Calu3 (cell line): ENCODE results near the gene ING1. TPM values are rescaled to one million over a fixed set of nuclear protein-coding genes. Genes with fewer than 3 reads are reported as not detected.

Experiments used
- BruUV-seq: library from RNA; stranded (reverse); fragments of 400-500 nt; replicated peaks from 2 replicates; lab custom pipeline; 2021; lab: Mats Ljungman, UMichigan
- CTCF ChIA-PET: fragments of 300-600 bp; sonication (Branson Sonifier 250); formaldehyde crosslinking; loops from one replicate; lab custom pipeline; 2022; ENCODE audit warnings: antibody characterized with exemption; lab: Charles Lee
- DNase-seq: peaks from one replicate; pipeline ENCODE4 v3.0.0; 2022
- H3K27ac Mint-ChIP-seq: one replicate; pipeline ENCODE4 v1.8.0; 2022; ENCODE audit warnings: mixed read lengths; ENCODE audit not compliant: unreplicated experiment
- H3K27me3 Mint-ChIP-seq: one replicate; pipeline ENCODE4 v1.8.0; 2022; ENCODE audit warnings: mixed read lengths; ENCODE audit not compliant: unreplicated experiment
- H3K36me3 Mint-ChIP-seq: one replicate; pipeline ENCODE4 v1.8.0; 2022; ENCODE audit warnings: mild to moderate bottlenecking, moderate library complexity, mixed read lengths; ENCODE audit not compliant: insufficient read depth, unreplicated experiment
- H3K4me1 Mint-ChIP-seq: one replicate; pipeline ENCODE4 v1.8.0; 2022; ENCODE audit warnings: mild to moderate bottlenecking, low read depth, mixed read lengths; ENCODE audit not compliant: unreplicated experiment
- H3K4me3 Mint-ChIP-seq: one replicate; pipeline ENCODE4 v1.8.0; 2022; ENCODE audit warnings: mild to moderate bottlenecking, low read depth, moderate library complexity, mixed read lengths; ENCODE audit not compliant: unreplicated experiment
- H3K9me3 Mint-ChIP-seq: one replicate; pipeline ENCODE4 v1.8.0; 2022; ENCODE audit warnings: low read depth, mixed read lengths; ENCODE audit not compliant: unreplicated experiment
- CTCF ChIP-seq: fragments of 200-600 bp; IDR thresholded peaks from one replicate; pipeline ENCODE4 v1.8.0; 2022; ENCODE audit warnings: antibody characterized with exemption; ENCODE audit not compliant: unreplicated experiment
- intact Hi-C: fragments of 100-400 bp; cut with micrococcal nuclease; formaldehyde crosslinking; loops from one replicate; pipeline ENCODE4 v1.10.0; 2022; ENCODE audit not compliant: unreplicated experiment
- total RNA-seq: library from RNA; stranded (reverse); gene quantifications from 2 replicates; pipeline ENCODE4 v1.2.3, GENCODE V29; 2022

Gene ING1
- total RNA-seq, 1 experiment from 2014 or later = 8.4 TPM

- peak; percentile 64 for DNase-seq
- Mint-ChIP-seq H3K9me3 (no peaks in the 10 kb centered on the region), H3K4me3 (peak overlapping the region; percentile 90), H3K27me3 (no peaks in the 10 kb centered on the region), H3K36me3 (peaks cover 40% of the 10 kb centered on the region), H3K4me1 (no peaks in the 10 kb centered on the region), H3K27ac (peak overlapping the region; percentile 97)
- CTCF ChIA-PET = no interaction called here
- intact Hi-C loops = no loop called here
- no peak for TF ChIP-seq CTCF
- no TSS peak for BruUV-seq
These were observed 1.2 kb upstream of the ING1 start for GRCh38 chr13:110712081-110712848.

- DNase-seq = peak; percentile 91
- BruUV-seq = no TSS peak
- Mint-ChIP-seq H3K4me3 (peak overlapping the region; percentile 90), H3K36me3 (peaks cover 45% of the 10 kb centered on the region), H3K27ac (peak overlapping the region; percentile 97), H3K9me3 (no peaks in the 10 kb centered on the region), H3K27me3 (no peaks in the 10 kb centered on the region), H3K4me1 (no peaks in the 10 kb centered on the region)
- intact Hi-C loops = no loop called here
- CTCF ChIA-PET = no interaction called here
- TF ChIP-seq CTCF = no peak
These were observed 455 bp upstream of the ING1 start for GRCh38 chr13:110712849-110713641.

GRCh38 chr13:110713981-110714796, 689 bp downstream of the ING1 start:
- no peaks in the 10 kb centered on the region for H3K4me1 Mint-ChIP-seq
- no peak overlapping the region for H3K27ac Mint-ChIP-seq
- H3K27me3 Mint-ChIP-seq = no peaks in the 10 kb centered on the region
- peak overlapping the region; percentile 90 for H3K4me3 Mint-ChIP-seq
- CTCF ChIA-PET = no interaction called here
- no peak for TF ChIP-seq CTCF
- intact Hi-C loops = no loop called here
- peaks cover 45% of the 10 kb centered on the region for H3K36me3 Mint-ChIP-seq
- H3K9me3 Mint-ChIP-seq = no peaks in the 10 kb centered on the region
- BruUV-seq = no TSS peak
- no peak for DNase-seq

DNA sequence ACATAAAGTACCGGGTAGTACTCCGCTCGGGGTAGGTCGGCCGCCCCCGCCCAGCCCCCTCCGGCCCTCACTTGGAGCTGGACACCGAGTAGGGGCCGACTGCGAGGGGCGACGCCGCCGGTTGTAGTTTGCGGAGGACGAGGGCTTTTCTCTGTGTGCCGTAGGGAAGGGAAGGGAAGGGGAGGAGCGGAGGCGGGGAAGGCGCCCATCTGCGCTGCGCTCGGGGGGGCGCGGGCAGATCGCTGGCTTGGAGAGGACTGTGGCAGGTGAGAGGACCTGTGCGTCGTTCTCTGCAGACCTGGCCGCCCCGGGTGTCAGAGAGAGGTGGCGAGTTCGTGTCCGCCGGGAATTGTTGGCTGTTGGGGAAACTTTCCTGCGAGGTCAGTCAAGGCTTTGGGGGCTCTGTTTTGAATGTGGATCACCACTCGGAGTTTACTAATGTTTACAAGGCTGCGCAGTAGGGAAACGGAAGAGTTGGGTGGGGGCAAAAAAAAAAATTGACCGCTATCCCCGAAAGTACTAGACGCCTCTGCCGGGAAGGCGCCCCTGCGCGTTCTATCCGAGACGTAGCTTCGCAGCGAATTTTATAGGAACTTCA, 1.4 kb downstream of the ING1 start:
- DNase-seq = no peak
- CTCF ChIA-PET = no interaction called here
- intact Hi-C loops = loop anchor here (5.0 kb wide), 1 partner anchor 102 kb away; no protein-coding TSS in a partner anchor
- Mint-ChIP-seq H3K27me3 (no peaks in the 10 kb centered on the region), H3K4me1 (no peaks in the 10 kb centered on the region), H3K9me3 (no peaks in the 10 kb centered on the region), H3K4me3 (peak overlapping the region; percentile 90), H3K27ac (peak overlapping the region; percentile 76), H3K36me3 (peaks cover 45% of the 10 kb centered on the region)
- TF ChIP-seq CTCF = no peak
- BruUV-seq = TSS peak; percentile 89
